ENCODE data around the gene TMEM9B.
"Not testable (repeated sequence)": the region's sequence is repeated elsewhere in the genome, so short reads cannot be mapped to it uniquely, and the experiment has no call there.

Gene TMEM9B

GRCh38 chr11:8964324-8965320 is at the start of gene TMEM9B:
Gene TMEM9B (minus strand): TSS chr11:8964442. CDS start chr11:8964313, 129 bp downstream.
- DNase-seq (ENCODE audit: low spot score), result peak; percentile 75

GRCh38 chr11:9013373-9013772 is 49.1 kb upstream of the TMEM9B start:
- DNase-seq (ENCODE audit: low spot score), result no peak

- not testable (repeated sequence) for DNase-seq (ENCODE audit: low spot score)
Measured at GRCh38 chr11:9009538-9009937, 45.3 kb upstream of the TMEM9B start.

GRCh38 chr11:9008661-9009060 is 44.4 kb upstream of the TMEM9B start:
- DNase-seq (ENCODE audit: low spot score), result no peak

- no peak for DNase-seq (ENCODE audit: low spot score)
Measured at GRCh38 chr11:9008011-9008550, 43.8 kb upstream of the TMEM9B start.

- DNase-seq (ENCODE audit: low spot score), result no peak
Measured at GRCh38 chr11:9005087-9005486, 40.8 kb upstream of the TMEM9B start.

GRCh38 chr11:9004183-9004926 is 40.1 kb upstream of the TMEM9B start:
- no peak for DNase-seq (ENCODE audit: low spot score)

GRCh38 chr11:9003573-9004182 is 39.4 kb upstream of the TMEM9B start, which contains the start of gene NRIP3:
Gene NRIP3 (minus strand): TSS chr11:9004001. CDS start chr11:9003935, 66 bp downstream.
- no peak for DNase-seq (ENCODE audit: low spot score)

- no peak for DNase-seq (ENCODE audit: low spot score)
Measured at GRCh38 chr11:9002920-9003572, 38.8 kb upstream of the TMEM9B start.

- DNase-seq (ENCODE audit: low spot score), result no peak
Measured at GRCh38 chr11:9001736-9002135, 37.5 kb upstream of the TMEM9B start.

GRCh38 chr11:8998017-8998416 is 33.8 kb upstream of the TMEM9B start:
- no peak for DNase-seq (ENCODE audit: low spot score)

- no peak for DNase-seq (ENCODE audit: low spot score)
Measured at GRCh38 chr11:8997451-8997850, 33.2 kb upstream of the TMEM9B start.

GRCh38 chr11:8989453-8989852 is 25.2 kb upstream of the TMEM9B start:
- no peak for DNase-seq (ENCODE audit: low spot score)

GRCh38 chr11:8988329-8989234 is 24.3 kb upstream of the TMEM9B start:
- no peak for DNase-seq (ENCODE audit: low spot score)

- DNase-seq (ENCODE audit: low spot score), result no peak
Measured at GRCh38 chr11:8987446-8987845, 23.2 kb upstream of the TMEM9B start.

- not testable (repeated sequence) for DNase-seq (ENCODE audit: low spot score)
Measured at GRCh38 chr11:8986772-8987171, 22.5 kb upstream of the TMEM9B start.

GRCh38 chr11:8985462-8985861 is 21.2 kb upstream of the TMEM9B start:
- no peak for DNase-seq (ENCODE audit: low spot score)

GRCh38 chr11:8983552-8983951 is 19.3 kb upstream of the TMEM9B start:
- DNase-seq (ENCODE audit: low spot score), result no peak

- no peak for DNase-seq (ENCODE audit: low spot score)
Measured at GRCh38 chr11:8980485-8980884, 16.2 kb upstream of the TMEM9B start.

GRCh38 chr11:8979365-8979764 is 15.1 kb upstream of the TMEM9B start:
- DNase-seq (ENCODE audit: low spot score), result not testable (repeated sequence)
